OCI-M2 (cell line): ENCODE results near the gene CDON.

Experiments
- DNase-seq: peaks from one replicate; lab custom pipeline; 2025; ENCODE audit not compliant: unreplicated experiment; lab: John Stamatoyannopoulos, UW

Gene CDON

GRCh38 chr11:125957618-125958332 is 104.9 kb downstream of the CDON start:
- no peak for DNase-seq

GRCh38 chr11:125956391-125957134 is 106.1 kb downstream of the CDON start:
- DNase-seq, result no peak

GRCh38 chr11:125955856-125956255 is 106.8 kb downstream of the CDON start:
- DNase-seq, result no peak

- DNase-seq, result no peak
Observed at GRCh38 chr11:125954945-125955640, 107.6 kb downstream of the CDON start.

- DNase-seq, result no peak
Observed at GRCh38 chr11:125954123-125954944, 108.3 kb downstream of the CDON start.

GRCh38 chr11:125953401-125953935 is 109.2 kb downstream of the CDON start:
- no peak for DNase-seq

- no peak for DNase-seq
Observed at GRCh38 chr11:125952973-125953372, 109.7 kb downstream of the CDON start.

GRCh38 chr11:125952559-125952958 is 110.1 kb downstream of the CDON start:
- DNase-seq, result no peak

GRCh38 chr11:125951731-125952130 is 110.9 kb downstream of the CDON start:
- no peak for DNase-seq

GRCh38 chr11:125950696-125951651 is 111.7 kb downstream of the CDON start:
- no peak for DNase-seq

GRCh38 chr11:125950178-125950490 is 112.5 kb downstream of the CDON start:
- DNase-seq, result no peak

- no peak for DNase-seq
Observed at GRCh38 chr11:125949271-125950177, 113.1 kb downstream of the CDON start.

GRCh38 chr11:125948278-125949051 is 114.2 kb downstream of the CDON start:
- DNase-seq, result no peak

- no peak for DNase-seq
Observed at GRCh38 chr11:125947419-125948277, 115.0 kb downstream of the CDON start.

- no peak for DNase-seq
Observed at GRCh38 chr11:125946712-125947418, 115.8 kb downstream of the CDON start.

GRCh38 chr11:125945797-125946520 is 116.7 kb downstream of the CDON start, which contains the start of gene VSIG10L2:
Gene VSIG10L2, plus strand, starts transcription at chr11:125946044. Its CDS starts 12 bp downstream, at chr11:125946056.
- DNase-seq, result no peak
